Epithelial cell of esophagus (primary cell): ENCODE results near the gene ASIC5.

Source experiments
- DNase-seq: peaks from one replicate; pipeline ENCODE4 v3.0.0; 2010; ENCODE audit warnings: low read depth
- H3K4me3 ChIP-seq: 2 replicates; pipeline ENCODE4 v1.5.1; 2011; ENCODE audit warnings: mild to moderate bottlenecking, low read length, control low read depth
- CTCF ChIP-seq: IDR thresholded peaks from 2 replicates; pipeline ENCODE4 v1.5.1; 2011; ENCODE audit warnings: low read depth, mild to moderate bottlenecking, low read length, control low read depth, inconsistent platforms; ENCODE audit not compliant: insufficient read depth; ENCODE audit errors: missing control alignments

ASIC5 gene

GRCh38 chr4:155866177-155866576 lies at the start of gene ASIC5:
Gene ASIC5 (minus strand): TSS chr4:155866277. CDS start chr4:155866226, 51 bp downstream.
- no peak for DNase-seq
- no peak within 1 kb of the TSS for H3K4me3 ChIP-seq

GRCh38 chr4:155914782-155915181 lies 48.7 kb upstream of the ASIC5 start:
- no peak overlapping the region for H3K4me3 ChIP-seq
- no peak for TF ChIP-seq CTCF
- no peak for DNase-seq

More at GRCh38 chr4:155866177-155866576, at the start of gene ASIC5:
- TF ChIP-seq CTCF = no peak

- peak; percentile 9 for DNase-seq
- no peak overlapping the region for H3K4me3 ChIP-seq
- no peak for TF ChIP-seq CTCF
Observed at GRCh38 chr4:155911905-155912304, 45.8 kb upstream of the ASIC5 start.

GRCh38 chr4:155909615-155910226 lies 43.6 kb upstream of the ASIC5 start:
- no peak for DNase-seq
- H3K4me3 ChIP-seq = no peak overlapping the region
- no peak for TF ChIP-seq CTCF

- TF ChIP-seq CTCF = no peak
- no peak overlapping the region for H3K4me3 ChIP-seq
- no peak for DNase-seq
Observed at GRCh38 chr4:155908187-155909139, 42.4 kb upstream of the ASIC5 start.

- no peak for DNase-seq
- no peak for TF ChIP-seq CTCF
- H3K4me3 ChIP-seq = no peak overlapping the region
Observed at GRCh38 chr4:155907556-155907955, 41.5 kb upstream of the ASIC5 start.
